ENCODE data around the gene MLLT1. TPM values are rescaled to one million over a fixed set of nuclear protein-coding genes. Genes with fewer than 3 reads are reported as not detected.
A peak's percentile ranks its signal among the peaks of the same experiment; 100 is the strongest.

Gene MLLT1
- total and polyA plus RNA-seq, 2 experiments from 2014 or later = 13.3 to 19.1 TPM

DNA sequence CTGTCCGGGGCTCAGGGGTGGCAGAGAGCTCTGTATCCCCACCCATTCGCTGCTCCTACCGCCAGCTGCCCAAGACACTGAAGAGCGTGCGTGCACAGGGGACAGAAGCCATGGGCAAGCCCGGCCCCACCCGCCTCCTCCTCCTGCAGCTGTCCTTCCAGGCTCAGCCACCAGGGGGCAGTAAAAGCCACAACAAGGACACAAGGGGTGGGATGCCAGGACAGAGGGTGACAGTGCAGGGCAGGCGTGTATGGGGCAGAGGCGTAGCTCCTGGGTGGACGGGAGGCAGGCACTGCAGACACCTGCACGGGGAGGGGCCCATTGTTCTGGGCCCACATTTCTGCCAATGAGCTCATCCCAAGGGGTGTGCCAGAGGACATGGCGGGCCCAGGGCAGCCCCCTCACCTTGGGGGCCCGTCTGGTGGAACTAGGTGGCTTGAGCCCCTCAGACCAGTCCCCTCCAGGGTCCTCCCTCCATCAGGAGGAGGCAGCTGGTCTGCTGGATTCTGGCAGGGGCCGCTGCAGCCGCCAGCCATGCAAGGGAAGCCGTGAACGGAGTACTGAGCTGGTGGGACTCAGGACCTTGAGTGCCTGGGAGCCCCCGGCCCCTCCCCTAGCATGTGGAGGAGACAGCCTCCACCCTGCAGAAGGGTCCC is 61.2 kb downstream of the MLLT1 start:
- Histone ChIP-seq H2AFZ (no peak overlapping the region), H3K4me1 (ENCODE audit: insufficient read depth) (peaks cover 25% of the 10 kb centered on the region), H3K4me2 (ENCODE audit: unreplicated experiment) (no peak overlapping the region), H3F3A (ENCODE audit: insufficient read depth) (peaks cover 3% of the 10 kb centered on the region; the same call in 1 of the 2 replicates), H3K4me3 (no peak overlapping the region), H3K36me3 (ENCODE audit: low read depth) (peaks cover 6% of the 10 kb centered on the region; the same call in 1 of the 2 replicates), H3K9me3 (ENCODE audit: low read depth) (no peaks in the 10 kb centered on the region), H3K27ac (no peak overlapping the region), H3K27me3 (replicated peaks; ENCODE audit: insufficient read depth) (no peaks in the 10 kb centered on the region), H3K9ac (no peak overlapping the region), H4K20me1 (ENCODE audit: insufficient read depth) (no peaks in the 10 kb centered on the region), H3K9me2 (ENCODE audit: insufficient read depth) (no peaks in the 10 kb centered on the region), H3K79me2 (ENCODE audit: insufficient read depth) (peaks cover 39% of the 10 kb centered on the region)
- TF ChIP-seq EZH2phosphoT487 (IDR thresholded peaks at IDR 0.05; ENCODE audit: insufficient read depth, low read depth) = no peak
- TF ChIP-seq EZH2 (IDR thresholded peaks at IDR 0.05; ENCODE audit: insufficient read depth, poor library complexity, severe bottlenecking) = no peak
- peak; percentile 89 for DNase-seq
- WGBS, 2 experiments (ENCODE audit: low coverage in 1 of 2, low lambda C conversion rate in 2 of 2, missing lambda C conversion rate in 2 of 2) = 38 to 40% methylated on average over 17 to 18 of the region's 18 CpGs
- in situ Hi-C loops (cut with MboI) = no loop called here

- H3K79me2 ChIP-seq (ENCODE audit: insufficient read depth) = peaks cover 32% of the 10 kb centered on the region
- no peak overlapping the region for H3K4me3 ChIP-seq
- peaks cover 3% of the 10 kb centered on the region; the same call in 1 of the 2 replicates for H3F3A ChIP-seq (ENCODE audit: insufficient read depth)
- peaks cover 25% of the 10 kb centered on the region for H3K4me1 ChIP-seq (ENCODE audit: insufficient read depth)
- no peak overlapping the region for H3K4me2 ChIP-seq (ENCODE audit: unreplicated experiment)
- WGBS, 2 experiments (ENCODE audit: low coverage in 1 of 2, low lambda C conversion rate in 2 of 2, missing lambda C conversion rate in 2 of 2) = 65 to 70% methylated on average over 16 to 17 of the region's 17 CpGs
- no peak overlapping the region for H2AFZ ChIP-seq
- in situ Hi-C loops (cut with MboI) = no loop called here
- H3K27me3 ChIP-seq (replicated peaks; ENCODE audit: insufficient read depth) = no peaks in the 10 kb centered on the region
- no peaks in the 10 kb centered on the region for H3K9me3 ChIP-seq (ENCODE audit: low read depth)
- no peak for TF ChIP-seq EZH2 (IDR thresholded peaks at IDR 0.05; ENCODE audit: insufficient read depth, poor library complexity, severe bottlenecking)
- no peak for TF ChIP-seq EZH2phosphoT487 (IDR thresholded peaks at IDR 0.05; ENCODE audit: insufficient read depth, low read depth)
- DNase-seq = no peak
- no peaks in the 10 kb centered on the region for H3K9me2 ChIP-seq (ENCODE audit: insufficient read depth)
- no peaks in the 10 kb centered on the region for H4K20me1 ChIP-seq (ENCODE audit: insufficient read depth)
- no peak overlapping the region for H3K9ac ChIP-seq
- peaks cover 6% of the 10 kb centered on the region; the same call in 1 of the 2 replicates for H3K36me3 ChIP-seq (ENCODE audit: low read depth)
- no peak overlapping the region for H3K27ac ChIP-seq
Observed at GRCh38 chr19:6217752-6218334, 61.9 kb downstream of the MLLT1 start.

- in situ Hi-C loops (cut with MboI) = no loop called here
- no peak overlapping the region for H3K4me3 ChIP-seq
- no peak overlapping the region for H3K9ac ChIP-seq
- DNase-seq = no peak
- H3K79me2 ChIP-seq (ENCODE audit: insufficient read depth) = peaks cover 27% of the 10 kb centered on the region; the same call in 1 of the 2 replicates
- H2AFZ ChIP-seq = no peak overlapping the region
- no peak for TF ChIP-seq EZH2 (IDR thresholded peaks at IDR 0.05; ENCODE audit: insufficient read depth, poor library complexity, severe bottlenecking)
- TF ChIP-seq EZH2phosphoT487 (IDR thresholded peaks at IDR 0.05; ENCODE audit: insufficient read depth, low read depth) = no peak
- WGBS, 2 experiments (ENCODE audit: low coverage in 1 of 2, low lambda C conversion rate in 2 of 2, missing lambda C conversion rate in 2 of 2) = 86 to 87% methylated on average over 16 to 21 of the region's 21 CpGs
- peaks cover 25% of the 10 kb centered on the region for H3K4me1 ChIP-seq (ENCODE audit: insufficient read depth)
- no peaks in the 10 kb centered on the region for H3K27me3 ChIP-seq (replicated peaks; ENCODE audit: insufficient read depth)
- H3K9me3 ChIP-seq (ENCODE audit: low read depth) = no peaks in the 10 kb centered on the region
- H3K27ac ChIP-seq = no peak overlapping the region
- peaks cover 6% of the 10 kb centered on the region; the same call in 1 of the 2 replicates for H3K36me3 ChIP-seq (ENCODE audit: low read depth)
- H3K9me2 ChIP-seq (ENCODE audit: insufficient read depth) = no peaks in the 10 kb centered on the region
- H3K4me2 ChIP-seq (ENCODE audit: unreplicated experiment) = no peak overlapping the region
- H4K20me1 ChIP-seq (ENCODE audit: insufficient read depth) = no peaks in the 10 kb centered on the region
- H3F3A ChIP-seq (ENCODE audit: insufficient read depth) = peaks cover 3% of the 10 kb centered on the region; the same call in 1 of the 2 replicates
Observed at GRCh38 chr19:6216996-6217751, 62.6 kb downstream of the MLLT1 start.

- Histone ChIP-seq H3K9me3 (ENCODE audit: low read depth) (no peaks in the 10 kb centered on the region), H3K27me3 (replicated peaks; ENCODE audit: insufficient read depth) (no peaks in the 10 kb centered on the region), H3K9me2 (ENCODE audit: insufficient read depth) (no peaks in the 10 kb centered on the region), H3K4me2 (ENCODE audit: unreplicated experiment) (no peak overlapping the region), H3K4me3 (no peak overlapping the region), H3F3A (ENCODE audit: insufficient read depth) (peaks cover 3% of the 10 kb centered on the region; the same call in 1 of the 2 replicates), H4K20me1 (ENCODE audit: insufficient read depth) (no peaks in the 10 kb centered on the region), H3K36me3 (ENCODE audit: low read depth) (no peaks in the 10 kb centered on the region; the same call in 1 of the 2 replicates), H2AFZ (no peak overlapping the region), H3K4me1 (ENCODE audit: insufficient read depth) (peaks cover 25% of the 10 kb centered on the region), H3K9ac (no peak overlapping the region), H3K27ac (no peak overlapping the region), H3K79me2 (ENCODE audit: insufficient read depth) (peaks cover 21% of the 10 kb centered on the region; the same call in 1 of the 2 replicates)
- WGBS, 2 experiments (ENCODE audit: low coverage in 1 of 2, low lambda C conversion rate in 2 of 2, missing lambda C conversion rate in 2 of 2) = 93 to 95% methylated on average over 14 to 35 of the region's 36 CpGs
- DNase-seq = no peak
- TF ChIP-seq EZH2phosphoT487 (IDR thresholded peaks at IDR 0.05; ENCODE audit: insufficient read depth, low read depth) = no peak
- TF ChIP-seq EZH2 (IDR thresholded peaks at IDR 0.05; ENCODE audit: insufficient read depth, poor library complexity, severe bottlenecking) = no peak
- in situ Hi-C loops (cut with MboI) = no loop called here
Observed at GRCh38 chr19:6216236-6216995, 63.4 kb downstream of the MLLT1 start.

All from GM23248 (cell line).